Coronary artery (tissue), 2 donors: ENCODE results near the gene REC114.

Experiments
- DNase-seq: peaks from one replicate; pipeline ENCODE4 v3.0.0-alpha.2; 2017; ENCODE audit warnings: low spot score
- H3K27ac ChIP-seq, 2 donors: fragments of 200-600 bp; sonication (generic); one replicate each; pipeline ENCODE4 v1.5.1; 2016 to 2019
- H3K4me3 ChIP-seq: fragments of 200-600 bp; sonication (generic); 2 replicates; pipeline ENCODE4 v1.5.1; 2016; ENCODE audit warnings: mild to moderate bottlenecking, moderate library complexity
- CTCF ChIP-seq: fragments of 200-600 bp; sonication (generic); IDR thresholded peaks from one replicate; pipeline ENCODE4 v1.5.1; 2019; ENCODE audit warnings: antibody characterized with exemption

The REC114 gene

GRCh38 chr15:73550190-73550589, 107.2 kb downstream of the REC114 start:
- Histone ChIP-seq H3K4me3 (no peak overlapping the region), H3K27ac (no peak overlapping the region)
- no peak for DNase-seq
- no peak for TF ChIP-seq CTCF

- no peak overlapping the region for H3K27ac ChIP-seq
- no peak overlapping the region for H3K4me3 ChIP-seq
- no peak for DNase-seq
- TF ChIP-seq CTCF: no peak
Observed at GRCh38 chr15:73555080-73555479, 112.1 kb downstream of the REC114 start.

- Histone ChIP-seq H3K27ac (no peak overlapping the region), H3K4me3 (no peak overlapping the region)
- no peak for DNase-seq
- no peak for TF ChIP-seq CTCF
Observed at GRCh38 chr15:73558529-73558928, 115.6 kb downstream of the REC114 start.

- no peak for TF ChIP-seq CTCF
- Histone ChIP-seq H3K27ac (no peak overlapping the region), H3K4me3 (no peak overlapping the region)
- DNase-seq: no peak
Observed at GRCh38 chr15:73560501-73561117, 117.6 kb downstream of the REC114 start.

GRCh38 chr15:73564255-73564654, 121.3 kb downstream of the REC114 start:
- TF ChIP-seq CTCF: no peak
- DNase-seq: no peak
- no peak overlapping the region for H3K27ac ChIP-seq

GRCh38 chr15:73567020-73567419, 124.1 kb downstream of the REC114 start:
- Histone ChIP-seq H3K4me3 (no peak overlapping the region), H3K27ac (no peak overlapping the region)
- DNase-seq: no peak
- TF ChIP-seq CTCF: no peak

More at GRCh38 chr15:73564255-73564654, 121.3 kb downstream of the REC114 start:
- H3K4me3 ChIP-seq: no peak overlapping the region

- no peak for TF ChIP-seq CTCF
- DNase-seq: no peak
- Histone ChIP-seq H3K4me3 (no peak overlapping the region), H3K27ac (no peak overlapping the region)
Observed at GRCh38 chr15:73568564-73569280, 125.8 kb downstream of the REC114 start.
